ENCODE results near the gene ZNF337. TPM values are rescaled to one million over a fixed set of nuclear protein-coding genes. Genes with fewer than 3 reads are reported as not detected.

Gene ZNF337
- total RNA-seq, 1 donor from 2014 or later, result 16.3 TPM

- no peak for DNase-seq (ENCODE audit: low spot score)
Observed at GRCh38 chr20:25629816-25630499, 66.7 kb downstream of the ZNF337 start.

GRCh38 chr20:25626779-25627178 lies 69.9 kb downstream of the ZNF337 start:
- no peak for DNase-seq (ENCODE audit: low spot score)

GRCh38 chr20:25624500-25624939 lies 72.1 kb downstream of the ZNF337 start:
- no peak for DNase-seq (ENCODE audit: low spot score)

Other genes starting within 250 kb of the ZNF337 start
- gene NINL, start 111.3 kb downstream of the ZNF337 start, total RNA-seq, result 20.8 TPM
- 2.8 TPM for gene NANP, start 72.8 kb downstream of the ZNF337 start, total RNA-seq